Duodenal mucosa (tissue), 2 donors: ENCODE results near the gene AICDA.
"Not testable (repeated sequence)": the region's sequence is repeated elsewhere in the genome, so short reads cannot be mapped to it uniquely, and the experiment has no call there.

Source experiments
- H3K27ac ChIP-seq: one replicate; pipeline ENCODE4 v1.7.0; 2013; ENCODE audit warnings: low read depth, low read length
- H3K27me3 ChIP-seq, 2 donors: one replicate each; pipeline ENCODE4 v1.7.0; 2013; ENCODE audit warnings: low read length in 2 of 2, control low read depth in 1 of 2; ENCODE audit not compliant: insufficient read depth in 2 of 2, control insufficient read depth in 1 of 2
- H3K36me3 ChIP-seq, 2 donors: one replicate each; pipeline ENCODE4 v1.7.0; 2013; ENCODE audit warnings: low read length in 2 of 2, control low read depth in 1 of 2; ENCODE audit not compliant: insufficient read depth in 2 of 2, control insufficient read depth in 1 of 2
- H3K4me1 ChIP-seq, 2 donors: one replicate each; pipeline ENCODE4 v1.7.0; 2013; ENCODE audit warnings: low read length in 2 of 2, control low read depth in 1 of 2; ENCODE audit not compliant: insufficient read depth in 2 of 2, control insufficient read depth in 1 of 2
- H3K4me3 ChIP-seq, 2 donors: one replicate each; pipeline ENCODE4 v1.7.0; 2013; ENCODE audit warnings: low read length in 2 of 2, low read depth in 1 of 2
- H3K9ac ChIP-seq, 2 donors: one replicate each; pipeline ENCODE4 v1.7.0; 2013; ENCODE audit warnings: low read length in 2 of 2, low read depth in 1 of 2
- H3K9me3 ChIP-seq, 2 donors: one replicate each; pipeline ENCODE4 v1.7.0; 2013; ENCODE audit warnings: low read length in 2 of 2, control low read depth in 1 of 2; ENCODE audit not compliant: control insufficient read depth in 1 of 2

AICDA gene

GRCh38 chr12:8590842-8591545 is 21.7 kb downstream of the AICDA start:
- Histone ChIP-seq H3K27ac (no peak overlapping the region), H3K9me3 (no peaks in the 10 kb centered on the region), H3K9ac (no peak overlapping the region), H3K4me3 (no peak overlapping the region), H3K27me3 (no peaks in the 10 kb centered on the region), H3K36me3 (no peaks in the 10 kb centered on the region), H3K4me1 (no peaks in the 10 kb centered on the region)

GRCh38 chr12:8589679-8590078 is 23.0 kb downstream of the AICDA start:
- Histone ChIP-seq H3K9me3 (no peaks in the 10 kb centered on the region), H3K4me3 (no peak overlapping the region), H3K27me3 (no peaks in the 10 kb centered on the region), H3K27ac (no peak overlapping the region), H3K9ac (no peak overlapping the region), H3K36me3 (no peaks in the 10 kb centered on the region), H3K4me1 (no peaks in the 10 kb centered on the region)

GRCh38 chr12:8584478-8584877 is 28.2 kb downstream of the AICDA start:
- H3K27me3 ChIP-seq, H3K9me3 ChIP-seq, H3K9ac ChIP-seq, H3K36me3 ChIP-seq, H3K4me1 ChIP-seq, H3K4me3 ChIP-seq, H3K27ac ChIP-seq: not testable (repeated sequence)

- Histone ChIP-seq H3K27me3 (no peaks in the 10 kb centered on the region), H3K4me1 (no peaks in the 10 kb centered on the region), H3K4me3 (no peak overlapping the region), H3K27ac (no peak overlapping the region), H3K36me3 (no peaks in the 10 kb centered on the region), H3K9ac (no peak overlapping the region), H3K9me3 (no peaks in the 10 kb centered on the region)
Measured at GRCh38 chr12:8584004-8584403, 28.7 kb downstream of the AICDA start.

- Histone ChIP-seq H3K4me3 (no peak overlapping the region), H3K4me1 (no peaks in the 10 kb centered on the region), H3K27ac (no peak overlapping the region), H3K27me3 (no peaks in the 10 kb centered on the region), H3K36me3 (no peaks in the 10 kb centered on the region), H3K9ac (no peak overlapping the region), H3K9me3 (no peaks in the 10 kb centered on the region)
Measured at GRCh38 chr12:8581098-8581784, 31.4 kb downstream of the AICDA start.

GRCh38 chr12:8577879-8578278 is 34.8 kb downstream of the AICDA start:
- H3K4me1 ChIP-seq = no peaks in the 10 kb centered on the region
- H3K4me3 ChIP-seq = no peak overlapping the region
- H3K9ac ChIP-seq = no peak overlapping the region
- H3K36me3 ChIP-seq = no peaks in the 10 kb centered on the region
- no peaks in the 10 kb centered on the region for H3K27me3 ChIP-seq
- no peaks in the 10 kb centered on the region for H3K9me3 ChIP-seq
- no peak overlapping the region for H3K27ac ChIP-seq

- H3K27me3 ChIP-seq = no peaks in the 10 kb centered on the region
- no peak overlapping the region for H3K4me3 ChIP-seq
- H3K27ac ChIP-seq = no peak overlapping the region
- no peak overlapping the region for H3K9ac ChIP-seq
- no peaks in the 10 kb centered on the region for H3K36me3 ChIP-seq
- no peaks in the 10 kb centered on the region for H3K4me1 ChIP-seq
- H3K9me3 ChIP-seq = no peaks in the 10 kb centered on the region
Measured at GRCh38 chr12:8572507-8572906, 40.2 kb downstream of the AICDA start.

- Histone ChIP-seq H3K27ac (no peak overlapping the region), H3K9ac (no peak overlapping the region), H3K4me1 (no peaks in the 10 kb centered on the region), H3K27me3 (no peaks in the 10 kb centered on the region), H3K4me3 (no peak overlapping the region), H3K9me3 (no peaks in the 10 kb centered on the region), H3K36me3 (no peaks in the 10 kb centered on the region)
Measured at GRCh38 chr12:8566525-8566924, 46.1 kb downstream of the AICDA start.

- not testable (repeated sequence) for H3K27me3 ChIP-seq, H3K9ac ChIP-seq, H3K36me3 ChIP-seq, H3K27ac ChIP-seq, H3K4me1 ChIP-seq, H3K9me3 ChIP-seq, H3K4me3 ChIP-seq
Measured at GRCh38 chr12:8566052-8566451, 46.6 kb downstream of the AICDA start.

GRCh38 chr12:8564656-8565055 is 48.0 kb downstream of the AICDA start:
- H3K36me3 ChIP-seq = no peaks in the 10 kb centered on the region
- H3K4me1 ChIP-seq = peaks cover 0 to 3% of the 10 kb centered on the region in 2 donors

More at GRCh38 chr12:8564656-8565055, 48.0 kb downstream of the AICDA start:
- Histone ChIP-seq H3K27me3 (no peaks in the 10 kb centered on the region), H3K9me3 (no peaks in the 10 kb centered on the region), H3K9ac (no peak overlapping the region), H3K27ac (no peak overlapping the region), H3K4me3 (no peak overlapping the region)
